ENCODE results near the gene PAX7.

DNA sequence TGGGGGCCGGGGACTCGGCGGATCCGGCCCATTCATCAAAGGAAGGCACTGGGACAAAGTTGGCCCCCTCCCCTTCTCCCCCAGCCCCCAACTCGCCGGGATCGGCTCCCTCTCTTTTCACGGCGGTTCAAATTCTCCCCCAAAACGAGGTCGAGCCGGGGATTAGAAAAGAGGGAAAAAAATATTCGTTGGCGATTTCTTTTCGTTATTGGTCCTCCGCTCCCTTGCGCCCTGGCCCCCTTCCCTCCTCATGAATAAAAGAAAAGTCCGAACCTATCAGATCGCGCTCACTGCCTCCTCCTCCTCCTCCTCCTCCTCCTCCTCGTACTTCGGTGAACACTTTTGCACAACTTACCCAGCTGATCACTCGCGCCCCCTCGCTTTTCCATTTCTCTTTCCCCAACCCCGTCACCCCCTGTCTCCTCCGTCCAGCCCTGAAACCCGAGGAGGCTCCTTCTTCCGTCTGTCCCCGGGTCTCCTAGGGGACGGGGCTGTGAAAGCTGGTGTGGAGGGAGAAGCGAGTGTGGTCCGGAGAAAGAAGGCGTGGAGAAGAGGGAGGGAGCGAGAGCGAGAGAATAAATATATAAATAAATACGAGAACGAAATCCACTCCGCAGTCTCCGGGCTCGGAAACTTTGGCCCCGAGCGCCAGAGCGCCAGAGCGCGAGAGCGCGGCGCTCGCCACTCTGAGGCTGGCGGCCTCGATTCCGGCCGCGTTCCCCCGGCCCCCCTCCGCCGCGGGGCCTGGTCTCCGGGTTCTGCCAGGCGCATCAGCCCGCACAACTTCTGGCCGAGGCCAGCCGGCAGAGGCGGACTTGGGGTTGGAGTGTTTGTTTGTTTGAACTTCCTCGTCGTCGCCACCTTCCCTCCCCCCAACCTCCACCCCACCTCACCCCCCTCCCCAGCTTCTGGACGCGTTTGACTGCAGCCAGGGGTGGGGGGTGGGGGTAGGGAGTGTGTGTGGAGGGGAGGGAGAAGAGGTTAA is at the start of gene PAX7:
- TF ChIP-seq CTCF (IDR thresholded peaks at IDR 0.05) = no peak
- no peak for TF ChIP-seq POLR2A (IDR thresholded peaks at IDR 0.05)
